Measurements from ENCODE around the gene MAP7D2.

MAP7D2 gene

GRCh38 chrX:20112022-20112774, 4.5 kb downstream of the MAP7D2 start:
- DNase-seq: no peak

- no peak for DNase-seq
Measured at GRCh38 chrX:20111271-20111670, 5.4 kb downstream of the MAP7D2 start.

- no peak for DNase-seq
Measured at GRCh38 chrX:20101934-20102581, 14.6 kb downstream of the MAP7D2 start.

- DNase-seq: no peak
Measured at GRCh38 chrX:20091499-20091898, 25.2 kb downstream of the MAP7D2 start.

- no peak for DNase-seq
Measured at GRCh38 chrX:20089845-20090244, 26.9 kb downstream of the MAP7D2 start.

GRCh38 chrX:20080277-20080676, 36.4 kb downstream of the MAP7D2 start:
- DNase-seq: no peak

- DNase-seq: no peak
Measured at GRCh38 chrX:20071511-20072079, 45.1 kb downstream of the MAP7D2 start.

GRCh38 chrX:20067709-20068561, 48.8 kb downstream of the MAP7D2 start:
- DNase-seq: no peak

GRCh38 chrX:20066968-20067708, 49.6 kb downstream of the MAP7D2 start:
- peak; percentile 6 for DNase-seq

- DNase-seq: no peak
Measured at GRCh38 chrX:20063716-20064351, 52.9 kb downstream of the MAP7D2 start.

- peak; percentile 2 for DNase-seq
Measured at GRCh38 chrX:20063153-20063552, 53.6 kb downstream of the MAP7D2 start.

- DNase-seq: no peak
Measured at GRCh38 chrX:20061855-20062254, 54.9 kb downstream of the MAP7D2 start.

GRCh38 chrX:20060961-20061748, 55.6 kb downstream of the MAP7D2 start:
- DNase-seq: peak; percentile 84

GRCh38 chrX:20059467-20060128, 57.1 kb downstream of the MAP7D2 start:
- DNase-seq: no peak

GRCh38 chrX:20057479-20057878, 59.2 kb downstream of the MAP7D2 start:
- no peak for DNase-seq

GRCh38 chrX:20056704-20057103, 60.0 kb downstream of the MAP7D2 start:
- peak; percentile 14 for DNase-seq

GRCh38 chrX:20053537-20053936, 63.2 kb downstream of the MAP7D2 start:
- no peak for DNase-seq

- DNase-seq: peak; percentile 25
Measured at GRCh38 chrX:20046864-20047263, 69.8 kb downstream of the MAP7D2 start.

GRCh38 chrX:20046223-20046622, 70.5 kb downstream of the MAP7D2 start:
- no peak for DNase-seq

- DNase-seq: no peak
Measured at GRCh38 chrX:20042221-20042620, 74.5 kb downstream of the MAP7D2 start.

GRCh38 chrX:20038966-20039365, 77.7 kb downstream of the MAP7D2 start:
- DNase-seq: no peak
